NCI-H748 (cell line): ENCODE results near the gene FUBP3.
"Not testable (repeated sequence)": the region's sequence is repeated elsewhere in the genome, so short reads cannot be mapped to it uniquely, and the experiment has no call there.

Source experiments
- DNase-seq: peaks from one replicate; lab custom pipeline; 2025; ENCODE audit not compliant: unreplicated experiment; lab: John Stamatoyannopoulos, UW

Gene FUBP3

DNA sequence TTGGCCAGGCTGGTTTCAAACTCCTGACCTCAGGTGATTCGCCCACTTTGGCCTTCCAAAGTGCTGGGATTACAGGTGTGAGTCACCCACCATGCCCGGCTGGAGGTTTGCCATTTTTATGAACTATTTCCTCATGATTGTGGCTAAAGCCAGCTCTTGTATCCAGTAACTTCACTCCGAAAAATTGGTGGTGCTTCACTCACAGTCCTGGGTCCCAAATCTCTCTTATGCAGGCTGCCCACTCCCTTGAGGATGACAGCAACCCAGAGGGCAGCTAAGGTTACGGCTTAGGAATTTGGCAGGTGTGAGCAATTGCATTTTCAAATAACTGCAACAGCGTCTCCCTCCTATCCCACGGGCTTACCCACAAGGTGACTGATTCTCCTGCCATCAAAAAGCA, 23.4 kb upstream of the FUBP3 start:
- DNase-seq = no peak

DNA sequence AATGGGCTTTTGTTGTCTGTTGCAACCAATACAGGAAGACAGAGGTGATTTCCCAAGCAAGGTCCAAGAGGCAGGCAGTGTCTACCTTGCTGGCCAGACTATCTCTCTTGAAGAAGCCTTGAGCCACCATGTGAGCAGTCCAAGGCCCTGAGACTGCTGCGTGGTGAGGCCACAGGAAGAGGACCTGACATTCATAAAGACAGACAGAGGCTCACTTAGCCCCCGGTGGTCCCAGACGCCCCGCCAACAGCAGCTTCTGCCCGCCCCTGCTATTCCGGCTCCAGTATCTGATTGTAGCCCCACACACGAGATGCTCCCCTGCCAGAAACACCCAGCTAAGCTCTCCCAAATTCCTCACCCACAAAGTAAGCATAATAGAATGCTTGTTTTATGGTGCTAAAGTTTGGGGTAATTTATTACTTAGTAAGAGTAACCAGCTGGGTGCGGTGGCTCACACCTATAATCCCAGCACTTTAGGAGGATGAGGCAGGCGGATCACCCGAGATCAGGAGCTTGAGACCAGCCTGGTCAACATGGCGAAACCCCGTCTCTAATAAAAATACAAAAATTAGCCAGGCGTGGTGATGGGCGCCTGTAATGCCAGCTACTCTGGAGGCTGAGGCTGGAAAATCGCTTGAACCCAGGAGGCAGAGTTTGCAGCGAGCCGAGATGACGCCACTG, 22.8 kb upstream of the FUBP3 start:
- DNase-seq = no peak

DNA sequence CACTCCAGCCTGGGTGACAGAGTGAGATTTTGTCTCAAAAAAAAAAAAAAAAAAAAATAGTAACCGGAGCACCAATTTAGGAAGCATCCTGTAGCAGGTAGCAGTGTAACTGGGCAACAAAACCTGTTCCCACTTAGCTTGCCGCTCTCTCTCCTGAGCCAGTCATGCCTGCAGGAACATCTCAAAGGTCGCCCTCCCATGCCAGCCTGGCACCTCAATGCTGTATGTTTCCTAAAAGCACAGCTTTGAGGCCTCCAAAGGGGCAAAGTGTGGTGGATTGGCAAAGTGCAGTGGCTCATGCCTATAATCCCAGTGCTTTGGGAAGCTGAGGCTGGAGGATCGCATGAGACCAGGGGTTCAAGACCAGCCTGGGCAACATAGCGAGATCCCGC, 22.3 kb upstream of the FUBP3 start:
- DNase-seq = no peak

DNA sequence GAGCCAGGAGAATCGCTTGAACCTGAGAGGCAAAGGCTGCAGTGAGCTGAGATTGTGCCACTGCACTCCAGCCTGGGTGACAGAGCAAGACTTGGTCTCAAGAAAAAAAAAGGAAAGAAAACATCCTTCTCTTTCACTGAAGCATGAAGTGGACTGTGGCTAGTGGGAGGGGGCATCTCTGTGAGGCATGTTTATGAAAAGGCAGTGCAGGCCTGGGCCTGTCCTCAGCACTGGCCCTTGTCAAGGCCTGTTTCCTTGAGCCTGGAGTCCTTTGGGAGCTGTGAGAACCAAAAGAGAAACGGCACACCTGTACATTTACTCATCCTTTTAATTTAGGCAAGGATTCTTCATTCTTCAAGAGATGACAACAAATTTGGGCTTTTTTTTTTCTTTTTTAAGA, 18.3 kb upstream of the FUBP3 start:
- DNase-seq = no peak

DNA sequence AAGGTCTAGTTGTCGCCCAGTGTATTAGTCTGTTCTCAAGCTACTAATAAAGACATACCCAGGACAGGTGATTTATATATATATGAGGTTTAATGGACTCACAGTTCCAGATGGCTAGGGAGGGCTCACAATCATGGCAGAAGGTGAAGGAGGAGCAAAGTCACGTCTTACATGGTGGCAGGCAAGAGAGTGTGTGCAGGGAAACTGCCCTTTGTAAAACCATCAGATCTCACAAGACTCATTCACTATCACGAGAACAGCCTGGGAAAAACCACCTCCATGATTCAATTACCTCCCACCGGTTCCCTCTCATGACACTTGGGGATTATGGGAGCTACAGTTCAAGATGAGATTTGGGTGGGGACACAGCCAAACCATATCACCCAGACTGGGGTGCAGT, 16.9 kb upstream of the FUBP3 start:
- DNase-seq = not testable (repeated sequence)

DNA sequence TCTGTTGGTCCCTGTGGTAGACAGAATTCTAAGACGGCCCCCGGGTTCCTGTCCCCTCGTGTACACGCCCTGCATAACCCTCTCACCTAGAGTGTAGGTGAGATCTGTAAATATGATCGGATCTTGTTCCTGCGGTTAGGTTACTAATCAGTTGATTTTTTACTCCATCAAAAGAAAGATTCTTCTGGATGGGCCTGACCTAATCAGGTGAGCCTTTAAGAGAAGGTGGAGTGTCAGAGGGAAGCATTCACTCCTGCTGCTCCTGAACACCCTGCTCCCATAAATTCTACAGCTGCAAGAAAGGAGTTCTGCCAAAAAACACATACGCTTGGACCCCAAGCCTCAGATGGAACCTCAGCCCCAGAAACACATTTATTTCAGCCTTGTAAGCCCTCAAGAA, 15.6 kb upstream of the FUBP3 start:
- DNase-seq = no peak

DNA sequence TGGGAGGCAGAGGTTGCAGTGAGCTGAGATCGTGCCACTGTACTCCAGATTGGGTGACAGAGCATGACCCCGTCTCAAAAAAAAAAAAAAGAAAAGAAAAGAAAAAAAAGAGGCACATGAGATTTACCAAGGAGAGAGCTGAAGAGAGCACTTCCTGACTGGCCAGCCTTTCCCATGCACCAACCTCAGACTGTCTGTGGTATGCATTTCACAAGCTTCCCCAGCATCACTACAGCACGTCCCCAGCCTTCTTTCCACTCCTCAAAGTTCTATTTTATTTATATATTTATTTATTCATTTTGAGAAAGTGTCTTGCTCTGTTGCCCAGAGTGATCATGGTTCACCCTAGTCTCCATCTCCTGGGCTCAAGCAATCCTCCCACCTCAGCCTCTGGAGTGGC, 13.6 kb upstream of the FUBP3 start:
- DNase-seq = no peak

DNA sequence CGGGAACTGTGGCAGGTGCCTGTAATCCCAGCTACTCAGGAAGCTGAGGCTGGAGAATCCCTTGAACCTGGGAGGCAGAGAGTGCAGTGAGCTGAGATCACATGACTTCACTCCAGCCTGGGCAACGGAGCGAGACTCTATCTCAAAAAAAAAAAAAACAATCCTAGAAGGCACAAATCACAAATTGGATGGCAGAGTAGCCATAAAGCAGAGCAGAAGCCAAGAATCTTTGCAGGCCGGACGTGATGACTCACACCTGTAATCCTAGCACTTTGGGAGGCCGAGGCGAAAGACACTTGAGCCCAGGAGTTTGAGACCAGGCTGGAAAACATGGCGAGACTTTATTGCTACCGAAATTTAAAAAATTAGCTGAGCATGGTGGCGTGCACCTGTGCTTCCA, 9.2 kb upstream of the FUBP3 start:
- DNase-seq = no peak

DNA sequence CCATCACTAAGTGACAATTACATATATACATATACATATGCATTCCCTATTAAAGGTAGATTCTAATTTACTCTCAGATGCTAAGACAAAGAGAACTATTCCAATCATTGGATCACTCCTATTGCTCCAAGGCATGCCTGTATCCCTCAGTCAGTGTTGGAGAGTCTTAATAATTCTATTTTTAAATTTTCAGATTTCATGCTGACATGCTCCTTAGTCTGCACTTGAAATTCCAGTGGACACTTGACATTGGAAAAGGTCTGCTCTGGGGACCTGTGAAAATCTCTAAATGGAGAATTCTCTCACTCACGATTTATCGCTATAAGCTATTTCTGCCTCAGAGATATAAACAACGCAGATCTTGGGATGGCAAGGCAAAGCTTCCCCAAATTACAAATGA, 3.9 kb upstream of the FUBP3 start:
- DNase-seq = no peak

DNA sequence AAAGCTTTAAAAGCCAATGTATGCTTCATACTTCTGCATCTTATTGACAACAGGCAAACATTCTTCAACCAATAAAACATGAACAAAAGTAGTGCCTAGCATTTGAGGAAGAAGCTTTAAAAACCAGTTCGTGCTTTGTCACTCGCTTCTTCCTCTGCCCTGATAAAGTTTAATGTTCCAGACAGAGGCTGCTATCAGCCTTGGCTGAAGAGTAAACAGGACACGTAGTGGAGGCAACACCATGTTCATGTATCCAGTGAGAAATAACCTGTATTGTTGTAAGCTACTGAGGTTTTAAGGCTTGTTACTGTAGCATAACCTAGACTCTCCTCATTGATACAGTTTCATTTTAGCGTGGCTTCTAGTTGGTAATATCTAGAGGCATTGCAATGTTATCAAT, 3.2 kb upstream of the FUBP3 start:
- DNase-seq = no peak

DNA sequence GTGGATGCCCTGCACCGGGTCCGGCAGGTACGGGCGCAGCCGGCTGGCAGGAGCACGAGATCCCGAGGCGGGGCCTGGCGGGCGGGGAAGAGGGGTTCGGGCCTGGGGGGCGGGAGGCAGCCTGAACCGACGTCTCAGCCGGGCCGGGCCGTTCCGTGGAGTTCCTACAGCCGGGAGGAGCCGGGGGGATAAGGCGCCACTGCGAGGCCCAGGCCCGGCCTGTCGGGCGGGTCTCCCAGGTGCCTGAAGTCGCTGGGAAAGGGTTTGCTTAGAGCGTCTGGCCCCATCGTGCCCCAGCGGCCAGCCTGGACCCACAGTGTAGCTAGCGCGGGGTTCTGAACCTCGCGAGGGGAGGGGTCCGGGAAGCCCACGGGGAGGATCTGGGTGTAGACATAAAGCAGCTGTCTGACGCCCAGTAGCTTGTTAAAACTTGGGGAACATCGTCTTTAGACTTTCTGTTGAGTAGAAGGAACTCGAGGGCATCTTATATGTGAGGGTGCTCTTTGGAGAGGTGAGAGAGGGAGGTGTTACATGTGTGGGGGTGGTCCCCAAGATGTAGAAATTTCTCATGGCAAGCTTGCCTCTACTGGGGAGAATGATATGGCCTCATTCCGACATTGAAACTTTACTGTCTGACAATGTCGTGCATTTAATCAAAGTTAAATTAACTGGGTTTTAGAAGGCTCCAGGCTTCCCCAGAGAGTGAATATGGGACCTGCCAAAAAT, 524 bp downstream of the FUBP3 start:
- DNase-seq = no peak

DNA sequence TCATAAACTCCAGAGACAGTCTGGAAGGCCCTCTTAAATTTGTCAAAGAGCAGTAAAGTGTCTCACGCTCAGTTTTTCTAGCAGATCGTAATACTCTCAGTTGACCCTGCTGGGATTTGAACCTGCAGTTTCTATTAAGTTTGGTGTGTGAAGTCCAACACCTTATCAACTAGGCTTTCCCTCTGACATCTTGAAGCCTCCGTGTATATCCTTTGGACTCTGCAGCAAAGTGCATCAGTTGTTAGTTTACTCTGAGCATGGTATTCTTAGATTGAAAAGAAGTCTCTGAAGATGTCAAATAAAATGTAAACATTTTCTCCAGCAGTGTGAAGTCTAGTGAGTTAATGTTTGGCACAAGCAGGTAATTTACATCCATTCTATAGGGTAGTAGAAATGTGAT, 2.4 kb downstream of the FUBP3 start:
- no peak for DNase-seq

DNA sequence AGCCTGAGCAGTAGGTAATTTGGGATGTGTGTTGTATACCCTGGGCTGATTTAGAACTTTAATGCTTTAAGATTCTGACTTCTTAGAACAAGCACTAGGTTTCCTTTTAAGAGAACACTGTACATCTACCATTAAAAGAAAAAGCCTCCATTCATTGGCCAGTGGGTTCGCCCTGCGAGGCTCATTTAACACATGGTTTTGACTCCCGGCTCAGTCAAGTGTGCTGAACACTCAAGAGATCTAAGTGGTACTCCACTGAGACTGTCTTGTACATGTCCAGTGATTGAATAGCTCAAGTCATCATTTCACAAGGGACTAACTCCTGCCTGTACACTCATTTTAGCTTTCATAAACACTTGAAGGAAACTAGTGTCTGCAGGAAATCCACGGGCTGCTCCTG, 3.9 kb downstream of the FUBP3 start:
- no peak for DNase-seq

DNA sequence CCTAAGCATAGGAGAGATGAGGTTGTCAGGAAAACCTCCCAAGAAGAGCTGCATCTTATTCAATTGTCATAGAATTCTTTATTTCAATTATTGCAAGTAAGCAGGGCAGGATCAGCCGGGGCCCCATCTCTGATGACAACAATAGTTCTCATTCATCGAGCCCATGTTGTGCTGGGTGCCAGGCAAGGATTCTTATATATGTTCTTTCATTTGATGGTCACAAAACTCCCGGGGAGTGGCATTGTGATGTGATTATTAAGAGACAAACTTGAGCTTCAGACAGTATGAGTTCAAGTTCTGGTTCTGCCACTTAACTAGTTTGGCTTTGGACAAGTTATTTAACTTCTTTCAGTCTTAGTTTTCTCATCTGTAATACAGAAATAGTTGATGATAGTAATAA, 8.5 kb downstream of the FUBP3 start:
- DNase-seq = no peak

DNA sequence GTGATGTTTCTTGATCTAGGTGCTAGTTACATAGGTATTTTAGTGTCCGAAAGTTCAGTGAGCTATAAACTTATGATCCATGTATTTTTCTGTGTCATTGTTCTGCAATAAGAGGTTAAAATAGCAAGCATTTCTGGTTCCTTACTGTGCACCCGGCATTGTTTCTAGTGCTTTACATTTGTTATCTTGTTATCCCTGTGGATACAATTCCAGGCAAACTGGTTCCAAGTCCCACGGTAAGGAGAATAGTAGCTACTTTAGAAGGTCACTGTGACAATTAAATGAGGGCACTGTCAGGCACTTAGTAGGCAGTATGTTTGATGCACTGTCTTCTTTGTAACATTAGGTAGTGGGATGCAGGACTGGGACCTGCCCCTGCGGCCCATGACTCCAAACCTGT, 9.0 kb downstream of the FUBP3 start:
- DNase-seq = no peak

DNA sequence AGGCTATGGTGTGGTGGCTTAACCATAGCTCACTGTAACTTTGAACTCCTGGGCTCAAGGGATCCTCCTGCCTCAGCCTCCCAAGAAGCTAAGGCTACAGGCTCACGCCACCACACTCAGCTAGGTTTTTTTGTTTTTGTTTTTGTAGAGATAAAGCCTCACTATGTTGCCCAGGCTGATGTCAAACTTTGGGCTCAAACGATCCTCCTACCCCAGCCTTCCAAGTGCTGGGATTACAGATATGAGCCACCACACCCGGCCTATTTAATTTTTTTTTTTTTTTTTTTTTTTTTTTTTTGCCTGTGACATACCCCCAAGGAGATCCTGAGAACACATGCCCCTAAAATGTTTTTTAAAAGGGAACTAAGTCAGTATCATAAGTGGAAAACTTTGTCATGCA, 10.4 kb downstream of the FUBP3 start:
- DNase-seq = no peak

DNA sequence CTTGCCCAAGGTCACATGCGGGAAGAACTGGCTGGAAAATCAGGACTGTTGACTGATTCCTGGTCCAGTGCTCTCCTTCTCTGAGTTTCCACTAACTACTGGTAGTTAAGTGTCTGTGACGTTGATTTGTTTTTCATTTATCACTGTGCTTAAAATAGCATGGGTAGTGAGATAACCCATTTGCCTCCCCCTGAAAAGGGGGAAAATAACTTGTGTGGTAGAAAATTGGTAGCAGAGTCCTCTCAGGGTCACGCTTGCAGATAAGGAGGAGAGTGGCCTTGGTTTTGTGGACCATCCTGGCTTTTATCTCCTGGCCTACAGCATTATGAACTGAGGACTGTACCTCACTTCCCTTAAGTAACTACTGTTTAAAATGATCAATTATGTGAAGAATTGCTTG, 10.9 kb downstream of the FUBP3 start:
- DNase-seq = no peak

DNA sequence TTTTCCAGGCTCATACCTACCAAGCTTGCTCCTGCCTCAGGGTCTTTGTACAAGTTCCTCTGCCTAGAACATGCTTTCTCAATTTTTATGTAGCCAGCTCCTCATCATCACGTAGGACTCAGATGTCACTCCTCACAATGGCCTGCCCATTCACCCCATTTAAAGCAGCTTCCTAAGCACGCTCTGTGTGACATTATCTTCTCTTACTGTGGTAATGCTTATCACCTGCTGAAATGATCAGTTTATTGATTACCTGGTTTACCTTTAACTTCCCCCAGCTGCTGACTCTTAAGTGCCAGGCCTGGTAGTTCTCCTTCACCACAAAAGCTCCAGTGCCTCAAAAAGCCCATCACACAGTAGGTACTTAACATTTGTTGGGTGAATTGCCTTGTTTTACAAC, 13.6 kb downstream of the FUBP3 start:
- no peak for DNase-seq

DNA sequence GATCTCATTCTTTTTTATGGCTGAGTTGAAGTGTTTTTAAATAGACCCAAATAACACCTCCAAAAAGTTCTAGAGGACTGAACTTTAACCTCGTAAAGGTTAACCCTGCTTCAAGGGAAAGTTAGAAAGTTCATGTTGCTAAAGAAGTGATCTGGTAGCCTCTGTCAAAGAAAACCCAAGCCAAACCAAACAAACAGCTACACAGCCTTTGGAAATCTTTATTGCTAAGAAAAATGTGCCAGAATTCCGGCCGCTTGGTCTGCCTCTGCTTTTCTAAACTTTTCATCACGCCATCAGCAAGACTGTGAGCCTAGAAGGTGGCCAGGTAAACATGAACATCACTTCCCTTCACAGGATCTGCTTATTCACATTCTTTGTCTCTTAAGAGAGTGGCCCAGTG, 17.9 kb downstream of the FUBP3 start:
- DNase-seq = no peak

DNA sequence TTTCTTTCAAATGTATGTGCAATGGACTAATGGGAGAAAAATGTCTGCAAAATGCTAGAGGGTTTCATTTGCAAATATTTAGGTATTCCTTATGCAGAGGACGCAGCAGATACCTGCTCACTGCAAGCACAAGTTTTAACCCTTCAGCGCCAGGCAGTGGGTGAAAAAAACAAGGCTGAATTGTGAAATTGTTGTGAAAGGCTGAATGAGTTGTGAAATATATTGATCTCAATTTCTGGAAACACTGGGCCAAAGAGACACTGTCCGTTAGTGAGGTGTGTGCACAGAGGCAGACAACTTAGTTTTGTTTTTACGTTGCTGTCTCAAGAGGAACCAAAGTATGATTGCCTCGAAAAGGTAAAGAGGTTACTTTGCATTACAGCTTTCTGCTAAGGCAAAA, 18.8 kb downstream of the FUBP3 start:
- DNase-seq = no peak

DNA sequence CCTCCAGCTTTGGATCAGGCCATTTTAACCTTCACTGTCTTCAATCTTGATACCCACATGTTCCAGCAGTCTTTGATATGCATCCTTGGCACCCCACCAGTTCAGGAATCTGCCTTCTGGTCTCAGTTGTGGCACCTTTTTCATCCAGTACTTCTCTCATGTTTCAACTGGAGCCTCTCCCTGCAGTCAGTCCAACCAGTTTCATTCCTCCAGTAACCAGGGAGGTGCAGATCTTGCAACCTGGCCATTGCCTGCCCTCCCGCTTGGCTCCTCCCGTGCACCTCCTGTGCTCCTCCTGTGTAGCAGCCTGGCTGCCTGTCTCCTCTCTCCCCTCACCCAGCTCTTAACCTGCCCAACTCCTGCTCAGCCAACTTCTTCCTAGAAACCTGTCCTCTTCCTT, 20.2 kb downstream of the FUBP3 start:
- DNase-seq = no peak

DNA sequence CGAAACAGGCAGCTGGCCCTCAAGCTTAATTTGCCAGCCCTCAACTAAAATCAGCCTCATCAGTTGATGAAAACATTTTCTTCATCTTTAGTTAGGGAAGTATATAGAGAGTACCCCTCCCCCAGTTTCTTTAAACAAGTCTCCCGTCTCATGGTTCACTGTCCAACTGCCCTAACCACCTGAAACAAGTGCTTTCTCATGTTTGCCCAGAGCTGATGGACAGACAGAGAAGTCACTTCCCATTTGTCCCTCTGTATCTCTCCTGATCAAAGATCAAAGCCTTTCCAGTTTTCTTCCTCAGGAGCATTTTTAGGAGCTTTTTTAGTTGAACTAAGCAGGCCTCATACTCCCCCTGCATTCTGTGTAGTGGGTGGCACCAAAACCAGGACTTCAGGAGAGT, 21.7 kb downstream of the FUBP3 start:
- no peak for DNase-seq

DNA sequence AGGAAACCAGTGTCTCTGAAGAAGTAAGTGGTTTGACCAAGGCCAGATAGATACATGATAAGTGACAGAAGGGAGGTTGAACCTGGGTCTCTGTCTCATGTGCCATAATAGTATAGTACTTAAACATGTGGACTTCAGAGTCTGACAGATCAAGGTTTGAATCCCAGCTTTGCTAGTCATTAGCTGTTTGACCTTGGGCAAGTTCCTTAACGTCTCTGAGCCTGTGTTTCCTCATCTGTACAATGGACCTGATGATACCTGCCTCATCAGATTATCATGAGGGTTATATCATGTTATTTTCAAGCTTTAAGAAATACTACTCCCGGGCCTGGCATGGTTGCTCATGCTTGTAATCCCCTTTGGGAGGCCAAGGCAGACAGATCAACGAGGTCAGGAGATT, 24.9 kb downstream of the FUBP3 start:
- DNase-seq = no peak
